Cerebellar nuclear complex (tissue), 1 donor: ENCODE measurements around the gene TCL1B.
"Not testable (repeated sequence)": the region's sequence is repeated elsewhere in the genome, so short reads cannot be mapped to it uniquely, and the experiment has no call there.

Experiments used
- DNase-seq, 2 experiments: peaks; one replicate each; lab custom pipeline; 2025; lab: John Stamatoyannopoulos, UW

The TCL1B gene

DNA sequence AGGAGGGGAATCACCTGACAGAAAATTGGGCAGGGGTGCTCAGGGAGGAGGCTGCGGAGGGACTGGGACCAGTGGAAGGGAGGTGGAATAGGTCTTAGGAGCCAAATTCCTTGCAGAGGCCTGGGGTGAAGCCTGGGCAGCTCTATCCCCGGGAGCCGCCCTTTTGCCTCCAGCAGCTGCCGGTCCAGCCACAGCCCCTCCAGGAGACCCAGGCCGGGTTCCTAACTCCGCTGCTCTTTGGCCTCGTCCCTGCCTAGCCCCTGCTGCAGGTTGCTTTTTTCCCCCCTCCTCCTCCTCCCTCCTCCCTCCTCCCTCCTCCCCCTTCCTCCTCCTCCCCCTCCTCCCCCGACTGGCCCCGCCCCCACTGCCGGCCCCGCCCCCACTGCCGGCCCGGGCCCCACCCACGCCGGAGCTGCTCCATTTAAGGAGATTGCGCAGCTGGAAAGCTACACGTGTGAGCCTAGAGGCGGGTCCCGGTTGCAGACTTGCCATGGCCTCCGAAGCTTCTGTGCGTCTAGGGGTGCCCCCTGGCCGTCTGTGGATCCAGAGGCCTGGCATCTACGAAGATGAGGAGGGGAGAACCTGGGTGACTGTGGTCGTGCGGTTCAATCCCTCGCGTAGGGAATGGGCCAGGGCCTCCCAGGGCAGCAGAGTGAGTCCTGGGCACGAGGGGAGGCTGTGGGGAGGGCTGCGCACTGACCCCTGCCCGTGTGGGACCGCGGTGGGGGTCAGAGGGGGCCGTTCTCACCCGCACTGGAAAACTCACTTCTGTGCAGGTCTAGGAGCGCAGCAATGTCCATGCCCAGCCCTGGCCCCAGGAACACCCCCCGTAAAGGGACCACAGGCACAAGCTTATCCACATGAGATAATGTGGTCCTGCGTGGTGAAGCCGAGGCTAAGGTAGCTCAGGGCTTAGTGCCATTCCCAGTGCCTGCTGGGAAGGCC lies at the start of gene TCL1B:
TCL1B (plus strand) TSS at position 449 of the 945 bp plus-strand sequence; CDS start at position 491, 42 bp downstream.
- no peak for DNase-seq

DNA sequence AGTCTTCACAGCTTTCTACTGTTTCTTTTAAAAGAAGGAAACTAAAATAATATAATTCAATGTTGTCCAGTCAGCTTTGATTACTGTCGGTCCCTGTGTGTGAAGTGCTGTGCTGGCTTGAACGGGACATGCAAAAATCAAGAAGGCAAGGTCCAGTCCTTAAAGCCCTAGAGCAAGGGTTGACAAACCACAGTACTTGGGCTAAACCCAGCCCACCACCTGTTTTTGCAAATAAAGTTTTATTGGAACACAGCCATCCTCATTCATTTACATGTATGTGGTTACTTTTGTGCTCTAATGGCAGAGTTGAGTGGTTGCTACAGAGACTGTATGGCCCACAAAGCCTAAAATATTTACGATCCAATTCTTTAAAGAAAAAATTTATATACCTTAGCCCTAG lies 41.2 kb upstream of the TCL1B start:
- DNase-seq = no peak

GRCh38 chr14:95645389-95645996 lies 40.7 kb upstream of the TCL1B start:
- no peak for DNase-seq

DNA sequence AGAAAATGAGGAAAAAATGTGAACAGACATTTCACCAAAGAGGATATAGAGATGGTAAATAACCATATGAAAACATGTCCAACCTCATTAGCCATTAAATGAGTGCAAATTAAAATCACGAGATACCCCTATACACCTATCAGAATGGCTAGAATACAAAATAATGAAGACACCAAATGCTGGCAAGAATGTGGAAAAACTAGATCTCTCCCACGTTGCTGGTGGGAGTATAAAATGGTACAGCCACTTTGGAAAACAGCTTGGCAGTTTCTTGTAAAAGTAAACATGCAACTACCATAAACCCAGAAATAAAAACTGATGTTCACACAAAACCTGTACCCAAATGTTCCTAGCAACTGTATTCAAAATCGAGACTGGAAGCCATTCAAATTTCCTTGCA lies 38.3 kb upstream of the TCL1B start:
- no peak for DNase-seq

GRCh38 chr14:95649230-95649629 lies 37.0 kb upstream of the TCL1B start:
- DNase-seq = no peak

- DNase-seq = no peak
These were observed 35.2 kb upstream of the TCL1B start for GRCh38 chr14:95651028-95651427.

GRCh38 chr14:95651821-95652583 lies 34.2 kb upstream of the TCL1B start:
- DNase-seq = no peak

DNA sequence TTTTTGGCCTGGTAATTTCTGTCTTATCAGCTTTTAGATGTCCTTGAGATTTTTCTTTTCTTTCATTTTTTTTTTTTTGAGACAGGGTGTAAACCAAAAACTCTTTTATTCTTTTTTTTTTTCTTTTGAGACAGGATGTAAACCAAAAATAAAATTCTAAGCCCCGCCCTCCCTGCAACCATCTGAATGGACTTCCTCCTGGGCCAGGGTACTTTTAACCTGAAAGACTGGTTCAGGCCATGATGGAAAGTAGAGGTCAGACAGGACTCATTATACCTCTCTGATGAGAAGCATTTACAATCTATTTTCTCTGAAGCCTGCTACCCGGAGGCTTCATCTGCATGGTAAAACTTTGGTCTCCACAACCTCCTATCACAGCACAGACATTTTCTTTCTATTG lies 33.5 kb upstream of the TCL1B start:
- no peak for DNase-seq

GRCh38 chr14:95655461-95655860 lies 30.8 kb upstream of the TCL1B start:
- DNase-seq = no peak

GRCh38 chr14:95656634-95657033 lies 29.6 kb upstream of the TCL1B start:
- DNase-seq = no peak

DNA sequence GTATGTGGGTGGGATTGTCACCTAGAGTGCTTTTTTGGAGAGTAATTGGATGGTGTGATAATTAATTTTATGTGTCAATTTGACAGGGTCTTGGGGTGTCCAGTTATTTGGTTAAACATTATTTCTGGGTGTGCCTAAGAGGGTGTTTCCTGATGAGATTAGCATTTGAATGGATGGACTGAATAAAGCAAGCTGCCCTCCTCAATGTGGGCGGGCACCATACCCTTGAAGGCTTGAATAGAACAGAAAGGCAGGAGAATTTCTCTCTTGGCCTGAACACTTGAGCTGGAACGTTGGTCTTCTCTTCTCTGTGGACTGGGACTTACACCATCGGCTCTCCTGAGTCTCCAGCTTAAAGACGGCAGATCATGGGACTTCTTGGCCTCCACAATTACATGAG lies 28.8 kb upstream of the TCL1B start:
- DNase-seq = no peak

DNA sequence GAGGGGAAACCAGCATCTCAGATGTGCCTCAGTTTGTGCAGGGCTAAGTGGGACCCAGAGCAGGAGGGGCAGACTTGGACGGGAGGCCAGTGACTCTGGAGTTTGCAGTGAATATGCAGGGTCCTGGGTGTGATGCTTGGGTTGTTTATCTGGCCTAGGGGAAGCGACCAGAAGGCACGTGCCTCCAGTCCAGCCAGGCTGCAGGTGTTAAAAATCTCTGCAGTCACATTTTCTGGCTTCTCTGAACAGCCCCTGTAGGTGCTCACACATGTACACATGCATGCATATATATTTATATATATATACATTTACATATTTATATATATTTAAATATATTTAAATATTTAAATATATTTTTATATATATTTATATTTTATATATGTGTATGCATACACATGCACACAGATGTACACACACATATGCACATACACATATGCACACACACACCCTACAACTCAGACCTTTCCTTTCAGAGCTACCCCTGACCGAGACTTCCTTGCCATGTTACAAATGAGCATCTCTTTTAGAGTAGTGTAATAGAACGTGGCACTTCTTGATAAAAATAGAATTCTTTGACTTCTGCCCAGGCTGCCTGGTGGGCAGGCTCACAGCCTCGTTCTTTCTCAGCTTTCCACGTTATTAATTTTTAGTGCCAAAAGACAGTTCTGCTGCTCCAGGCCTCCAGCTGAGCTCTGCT lies 26.8 kb upstream of the TCL1B start:
- DNase-seq = no peak

- no peak for DNase-seq
These were observed 26.2 kb upstream of the TCL1B start for GRCh38 chr14:95659990-95660385.

GRCh38 chr14:95660651-95661515 lies 25.3 kb upstream of the TCL1B start:
- DNase-seq = no peak

DNA sequence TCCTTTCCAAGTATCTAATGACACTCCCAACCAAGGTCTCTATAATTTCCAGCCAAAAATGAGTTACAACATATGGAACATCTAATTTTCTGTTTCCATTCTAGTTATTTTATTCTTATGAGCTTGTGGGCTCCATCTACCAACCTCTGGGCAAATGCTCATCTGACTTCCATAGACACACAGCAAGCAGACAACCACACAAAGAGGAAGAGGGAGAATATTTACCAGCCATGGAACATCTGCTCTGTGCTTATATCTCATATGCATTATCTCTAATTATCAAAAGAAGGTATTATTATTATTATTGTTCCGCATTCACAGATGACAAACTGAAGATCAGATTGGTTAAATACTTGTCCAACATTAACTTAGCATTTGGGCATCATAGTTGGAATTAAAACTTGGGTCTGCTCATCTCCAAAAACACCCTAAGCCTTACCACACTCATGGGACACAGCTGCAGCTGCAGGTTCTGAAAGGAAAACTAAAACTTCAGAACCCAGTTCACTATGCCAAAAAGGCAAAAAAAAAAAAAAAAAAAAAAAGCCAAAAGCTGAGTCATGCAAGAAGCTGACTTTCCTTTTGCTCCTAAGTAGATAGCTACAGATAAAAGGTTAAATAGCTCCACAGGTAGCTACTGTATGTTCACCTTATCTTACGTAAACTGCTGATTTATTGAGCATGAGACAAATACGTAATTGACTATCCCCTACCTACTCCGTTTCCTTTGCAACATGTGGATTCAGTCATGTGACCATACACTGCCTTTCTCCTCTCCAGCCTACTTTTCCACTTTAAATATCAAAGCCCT lies 23.6 kb upstream of the TCL1B start:
- DNase-seq = no peak

DNA sequence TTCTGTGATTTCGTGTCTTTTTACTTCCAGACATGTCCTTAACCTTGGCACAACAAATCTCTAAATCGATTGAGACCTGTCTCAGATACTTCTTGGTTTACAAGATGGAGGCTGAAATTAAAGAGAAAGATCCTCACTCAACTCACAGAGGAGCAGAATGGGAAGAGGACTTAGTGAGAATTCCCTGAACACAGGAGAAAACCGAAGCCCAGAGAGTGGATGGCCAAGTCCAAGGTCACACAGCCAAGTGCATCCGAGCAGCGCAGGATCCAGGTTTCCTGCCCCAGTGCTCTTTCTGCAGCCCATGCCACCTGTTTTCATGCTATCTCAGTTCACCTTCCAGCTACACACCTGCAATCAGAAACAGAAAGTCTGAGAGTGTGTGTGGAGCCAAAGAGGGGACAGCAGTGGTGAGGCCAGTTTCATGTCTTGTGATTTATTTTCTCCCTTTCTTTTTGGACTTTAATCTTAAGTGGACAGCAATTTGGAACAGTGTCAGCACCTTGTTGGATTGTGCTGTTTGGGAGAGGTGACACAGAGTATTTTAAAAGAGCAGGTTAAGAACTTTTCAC lies 22.9 kb upstream of the TCL1B start:
- DNase-seq = no peak

DNA sequence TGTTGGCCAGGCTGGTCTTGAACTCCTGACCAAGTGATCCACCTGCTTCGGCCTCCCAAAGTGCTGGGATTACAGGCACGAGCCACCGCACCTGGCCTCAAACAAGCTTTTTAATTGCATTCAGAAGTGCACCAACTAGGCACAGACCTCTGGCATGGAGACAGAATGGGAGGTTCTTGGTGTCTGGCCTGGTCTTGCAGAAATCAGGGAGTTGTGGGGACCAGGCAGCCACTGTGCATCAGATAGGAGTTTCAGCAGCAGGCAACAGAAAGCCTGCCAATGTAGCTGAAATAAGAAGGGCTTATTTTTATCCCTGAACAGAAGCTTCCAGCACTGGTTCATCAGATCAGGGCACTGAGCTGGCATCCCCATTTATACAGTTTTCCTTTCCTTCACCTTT lies 22.2 kb upstream of the TCL1B start:
- peak; percentile 21 to 35 for DNase-seq

GRCh38 chr14:95664546-95664945 lies 21.7 kb upstream of the TCL1B start:
- DNase-seq = no peak

GRCh38 chr14:95665530-95665929 lies 20.7 kb upstream of the TCL1B start:
- not testable (repeated sequence) for DNase-seq

DNA sequence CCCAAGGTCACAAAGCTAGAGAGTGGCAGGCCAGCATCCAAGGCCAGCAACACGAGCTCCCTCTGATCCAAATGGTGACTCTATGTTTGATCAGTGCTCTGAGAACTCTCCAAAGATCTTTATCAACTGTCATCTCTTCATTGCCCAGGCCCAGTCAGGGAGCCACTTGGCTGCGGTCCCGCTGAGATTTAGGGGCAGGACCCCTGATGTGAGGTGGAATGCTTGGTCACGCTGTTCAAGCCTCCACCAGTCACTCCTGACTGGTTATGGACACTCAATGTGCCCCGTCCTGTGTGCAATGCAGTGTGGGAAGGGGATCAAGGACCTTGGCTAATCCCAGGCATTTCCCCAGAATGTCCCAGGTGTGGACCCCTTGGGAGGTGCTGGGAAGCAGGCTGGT lies 19.8 kb upstream of the TCL1B start:
- no peak for DNase-seq
